Activated CD4-positive, CD25-positive, alpha-beta regulatory T cell treated with anti-CD3 and anti-CD28 coated beads, Interleukin-2, amount 50 U/mL, for 24 hours (primary cell): ENCODE measurements around the gene PSD4.

Experiments
- ATAC-seq, 2 donors: fragments of 150-1000 bp; cut with Tn5 transposase; one replicate each; pipeline ENCODE4 v1.10.0; 2021; ENCODE audit warnings: mild to moderate bottlenecking in 1 of 2, moderate library complexity in 1 of 2

The PSD4 gene

GRCh38 chr2:113240915-113241911 lies 67.4 kb downstream of the PSD4 start:
- ATAC-seq: peak; percentile 95

GRCh38 chr2:113242327-113242726 lies 68.6 kb downstream of the PSD4 start:
- no peak for ATAC-seq

DNA sequence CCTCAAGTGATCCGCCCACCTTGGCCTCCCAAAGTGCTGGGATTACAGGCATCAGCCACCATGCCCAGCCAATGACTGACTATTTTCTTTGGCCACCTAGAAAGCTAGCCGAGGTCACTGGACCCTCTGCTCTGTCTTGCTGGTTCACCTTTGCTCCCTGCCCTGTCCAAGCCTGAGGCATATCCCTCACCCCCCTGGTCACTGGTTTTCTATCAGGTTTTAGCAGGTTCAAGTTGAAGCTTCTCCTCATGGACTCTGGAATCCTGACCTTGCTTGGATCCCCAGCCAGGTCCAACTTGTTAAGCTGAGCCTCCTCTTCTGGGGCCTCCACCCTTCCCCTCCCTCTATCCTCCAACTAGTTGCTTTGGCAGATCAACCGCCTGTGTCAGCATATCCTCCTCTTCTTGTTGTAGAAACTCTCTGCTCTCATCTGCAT lies 71.5 kb downstream of the PSD4 start:
- no peak for ATAC-seq

DNA sequence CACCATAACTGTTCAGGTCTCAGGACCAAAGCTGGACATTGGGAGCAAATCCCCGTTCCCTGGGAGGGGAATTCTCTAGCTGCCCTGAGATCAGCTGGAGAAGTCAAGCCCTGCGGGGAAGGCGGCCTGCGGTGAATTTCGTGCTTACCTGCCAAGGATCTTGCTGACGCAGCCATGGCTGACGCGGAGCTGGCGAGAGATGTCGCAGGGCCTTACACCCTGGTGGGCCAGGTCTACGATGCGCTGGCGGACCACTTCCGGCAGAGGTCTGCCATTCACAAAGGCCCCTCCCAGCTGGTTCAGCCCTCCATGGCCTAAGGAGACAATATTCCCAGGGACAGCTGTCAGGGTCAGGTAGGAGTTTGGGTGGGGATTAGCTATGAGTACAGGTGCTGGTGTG lies 72.8 kb downstream of the PSD4 start:
- ATAC-seq: no peak

GRCh38 chr2:113248997-113249770 lies 75.4 kb downstream of the PSD4 start:
- peak; percentile 63 to 68 for ATAC-seq

DNA sequence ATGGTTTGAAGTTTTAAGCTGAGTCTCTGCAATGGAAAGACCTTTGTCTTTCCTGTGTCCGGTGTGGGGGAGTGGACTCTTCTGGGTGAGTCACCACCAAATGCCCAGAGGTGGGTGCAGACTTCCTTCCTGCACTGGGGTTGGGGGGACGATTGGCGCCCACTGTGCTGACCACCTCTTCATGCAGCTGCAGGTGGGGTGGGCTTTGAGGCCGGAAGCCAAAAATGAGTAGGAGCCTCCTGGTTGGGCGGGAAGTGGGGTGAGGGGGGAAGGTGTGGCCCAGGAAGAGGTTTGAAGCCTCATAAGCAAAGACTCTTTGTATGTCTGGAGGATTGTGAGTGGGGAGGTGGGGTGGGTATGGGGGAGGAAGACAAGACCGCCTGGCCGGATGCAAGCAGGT lies 77.3 kb downstream of the PSD4 start:
- peak in 1 of 2 donors; percentile 27 for ATAC-seq

DNA sequence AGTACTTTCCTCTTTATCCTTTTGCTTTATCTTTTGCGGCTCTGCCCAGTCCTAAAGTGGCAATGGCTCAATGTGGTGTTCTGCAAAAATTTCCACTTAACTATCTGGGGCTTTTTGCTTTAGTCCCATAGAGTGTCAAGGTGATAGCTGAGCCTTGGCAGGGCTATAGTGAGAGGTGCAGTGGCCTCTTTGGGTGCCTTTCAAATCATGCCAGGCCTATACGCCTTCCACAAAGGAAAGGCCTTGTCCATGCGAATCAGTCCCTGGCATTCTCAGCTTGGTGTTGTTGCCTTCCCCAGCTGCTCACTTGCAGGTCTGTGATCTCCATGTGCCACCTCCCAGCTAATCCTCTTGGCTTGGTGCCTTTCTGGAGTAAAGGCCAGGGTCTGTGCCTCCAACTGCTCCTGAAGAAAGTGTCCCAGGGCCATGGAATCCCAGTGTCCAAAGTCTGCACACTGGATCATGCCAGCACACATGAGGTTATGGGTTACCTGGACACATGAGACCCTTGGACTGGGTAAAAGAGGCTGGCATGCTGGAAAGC lies 78.3 kb downstream of the PSD4 start:
- no peak for ATAC-seq

- ATAC-seq: no peak
These were observed 79.7 kb downstream of the PSD4 start for GRCh38 chr2:113253453-113253852.

- no peak for ATAC-seq
These were observed 81.6 kb downstream of the PSD4 start for GRCh38 chr2:113255140-113256070.

DNA sequence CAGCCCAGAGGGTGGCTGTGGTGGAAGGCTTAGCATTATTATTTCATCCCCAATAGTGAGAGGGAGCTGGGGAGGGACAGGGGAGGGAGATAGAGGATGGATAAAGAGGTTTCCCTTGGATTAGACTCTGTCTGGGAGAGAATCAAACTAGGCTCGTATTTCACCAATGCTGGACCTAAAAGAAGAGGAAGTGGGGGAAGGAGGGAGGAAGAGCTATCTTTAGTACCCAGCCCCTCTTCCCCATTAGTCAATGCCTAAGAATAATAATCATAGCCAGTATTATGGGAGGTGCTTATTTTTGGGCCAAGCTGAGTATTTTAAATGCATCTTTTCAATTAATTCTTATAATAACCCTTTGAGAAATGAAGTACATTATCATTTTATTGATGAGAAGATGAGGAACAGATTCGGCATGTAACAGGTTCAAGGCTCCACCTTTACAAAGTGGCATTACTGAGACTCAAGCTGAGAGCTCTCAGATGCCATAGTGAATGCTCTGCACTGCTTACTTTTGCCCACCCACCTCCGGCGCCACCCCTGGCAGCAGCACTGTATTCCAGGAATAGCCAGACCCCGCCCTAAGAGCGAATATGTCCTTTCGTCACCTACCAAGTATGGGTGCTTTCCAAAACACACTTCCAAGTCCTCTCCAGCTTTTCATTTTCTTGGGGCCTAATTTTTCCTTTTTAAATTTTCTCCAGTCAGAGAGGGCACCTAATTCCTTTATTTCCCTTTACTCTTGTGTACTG lies 83.9 kb downstream of the PSD4 start:
- no peak for ATAC-seq

DNA sequence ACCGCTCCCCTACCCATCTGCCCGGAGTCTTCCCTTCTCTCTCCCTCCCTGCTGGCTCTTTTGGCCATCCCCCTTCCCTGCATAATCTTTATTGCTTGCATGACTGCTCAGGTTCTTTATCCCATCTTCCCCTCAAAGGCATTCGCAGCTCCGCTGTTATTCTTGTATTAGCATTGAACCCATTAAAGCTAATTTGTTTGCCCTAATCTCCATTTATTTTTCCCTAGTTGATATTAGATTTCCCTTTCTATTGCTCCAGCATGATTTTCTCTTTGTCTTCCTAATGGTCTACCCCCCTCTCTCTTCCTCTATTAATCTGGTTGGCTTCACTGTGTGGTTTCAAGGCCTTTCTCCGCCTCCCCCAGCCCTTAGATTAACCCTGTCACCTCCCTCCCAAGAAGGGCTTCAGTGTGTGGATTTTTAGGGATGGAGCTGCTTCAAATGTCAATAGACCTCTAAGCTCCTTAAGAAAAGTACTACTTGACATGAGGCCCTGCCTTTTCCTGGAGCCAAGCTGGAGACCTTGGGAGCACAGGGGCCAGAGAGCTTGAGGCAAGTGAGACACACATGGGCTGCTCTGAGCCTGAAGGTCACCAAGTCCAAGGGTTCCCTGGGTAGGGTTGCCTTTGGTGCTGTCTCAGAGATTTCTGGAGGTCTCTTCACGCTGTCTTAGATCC lies 84.8 kb downstream of the PSD4 start:
- no peak for ATAC-seq
